Stimulated activated CD4-positive, alpha-beta T cell treated with anti-CD3 and anti-CD28 coated beads, Interleukin-15, amount 100 ng/mL, for 1 hour (primary cell): ENCODE data around the gene MATCAP1.
A peak's percentile ranks its signal among the peaks of the same experiment; 100 is the strongest.

ENCODE experiments used
- DNase-seq, 2 donors: peaks; one replicate each; pipeline ENCODE4 v3.0.0-alpha.2; 2020; ENCODE audit warnings: low read depth in 1 of 2, low spot score in 1 of 2

The MATCAP1 gene

DNA sequence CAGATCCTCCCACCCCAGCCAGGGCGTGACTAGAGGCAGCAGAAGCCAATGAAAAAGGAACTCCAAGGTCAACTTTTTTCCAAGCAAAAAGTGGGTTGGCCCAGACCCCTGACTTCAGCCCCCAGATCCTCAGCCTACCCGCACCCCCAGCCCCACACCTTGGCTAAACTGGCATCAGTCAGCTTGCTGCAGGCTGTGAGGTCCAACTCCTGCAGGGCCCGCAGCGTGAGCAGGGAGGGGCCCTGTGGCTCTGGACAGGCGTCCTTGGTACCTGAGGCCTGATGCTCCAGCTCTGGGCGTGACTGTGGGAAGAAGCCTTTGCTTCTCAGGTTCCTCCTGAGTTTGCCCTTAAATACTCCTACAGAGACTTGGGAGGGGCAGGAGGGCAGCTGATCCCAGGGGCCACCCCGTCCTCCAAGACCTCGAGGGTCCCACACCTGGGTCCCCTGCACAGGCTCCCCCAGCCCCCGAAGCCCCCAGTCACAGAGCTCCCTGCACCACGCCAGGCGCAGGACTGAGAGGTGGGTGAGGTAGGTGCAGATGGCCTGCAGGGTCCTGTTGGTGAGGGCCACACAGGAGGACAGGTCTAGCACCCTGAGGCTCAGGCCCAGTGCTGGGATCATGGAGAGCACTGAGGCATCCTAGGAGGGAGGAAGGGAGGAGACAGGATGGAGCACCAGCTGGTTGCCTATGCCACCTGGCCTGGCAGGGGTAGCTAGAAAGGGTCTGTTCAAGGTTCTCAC lies 24.6 kb upstream of the MATCAP1 start:
- no peak for DNase-seq

DNA sequence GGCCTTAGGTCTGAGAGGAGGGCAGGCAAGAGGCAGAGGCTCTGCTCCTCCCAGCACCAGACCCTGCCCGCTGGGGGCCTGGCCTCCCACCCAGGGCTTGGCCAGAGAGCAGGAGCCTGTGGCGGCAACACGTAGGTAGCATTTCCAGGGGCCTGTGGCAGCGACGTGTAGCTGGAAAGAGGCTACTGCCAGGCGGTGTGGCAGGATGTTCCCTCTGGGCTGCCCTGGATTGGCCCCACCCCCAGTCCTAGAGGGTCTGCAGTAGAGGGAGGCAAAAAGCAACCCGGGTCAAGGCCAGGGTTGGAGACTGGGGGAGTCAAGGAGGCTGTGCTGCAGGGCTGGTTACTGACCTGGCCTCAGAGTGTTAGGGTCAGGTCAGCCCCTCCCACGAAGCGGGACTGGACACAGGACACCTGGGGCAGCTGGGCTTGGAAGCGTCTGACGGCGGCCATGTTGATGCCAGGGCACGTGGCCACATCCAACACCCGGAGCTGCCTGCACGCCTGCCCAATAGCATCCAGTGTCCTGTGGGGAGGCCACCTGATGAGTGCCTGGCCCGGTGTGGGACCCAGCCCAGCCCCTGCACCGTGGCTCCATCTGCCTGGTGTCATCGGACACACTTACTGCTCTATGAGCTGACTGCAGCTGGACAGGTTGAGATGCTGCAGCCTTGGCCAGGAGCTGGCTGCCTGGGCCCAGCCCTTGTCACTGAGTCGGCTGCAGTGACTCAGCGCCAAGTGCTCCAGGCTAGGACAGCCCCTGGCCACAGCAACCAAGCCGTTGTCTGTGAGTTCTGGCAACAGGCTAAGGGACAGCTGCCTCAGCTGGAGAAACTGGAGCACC lies 23.7 kb upstream of the MATCAP1 start:
- DNase-seq, result no peak

DNA sequence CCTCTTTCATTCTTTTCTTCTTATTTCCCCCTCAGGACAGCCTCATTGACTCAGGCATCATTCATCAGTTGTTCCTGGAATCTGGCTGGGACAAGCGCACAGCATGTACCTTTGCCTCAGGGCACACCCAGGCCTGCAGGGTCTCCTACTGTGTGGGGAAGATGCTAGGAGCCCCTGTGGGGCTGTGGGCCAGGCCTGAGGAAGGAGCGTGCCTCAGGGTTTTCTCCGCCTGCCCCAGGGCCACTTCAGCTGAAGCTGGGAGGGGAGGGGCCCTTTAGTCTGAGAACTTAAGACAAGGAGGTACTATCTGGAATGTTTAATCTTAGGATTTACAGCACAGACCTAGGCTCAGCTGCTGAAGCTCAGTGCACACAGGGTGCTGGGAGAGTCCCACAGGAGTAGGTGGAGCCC lies 23.1 kb upstream of the MATCAP1 start:
- DNase-seq, result no peak

DNA sequence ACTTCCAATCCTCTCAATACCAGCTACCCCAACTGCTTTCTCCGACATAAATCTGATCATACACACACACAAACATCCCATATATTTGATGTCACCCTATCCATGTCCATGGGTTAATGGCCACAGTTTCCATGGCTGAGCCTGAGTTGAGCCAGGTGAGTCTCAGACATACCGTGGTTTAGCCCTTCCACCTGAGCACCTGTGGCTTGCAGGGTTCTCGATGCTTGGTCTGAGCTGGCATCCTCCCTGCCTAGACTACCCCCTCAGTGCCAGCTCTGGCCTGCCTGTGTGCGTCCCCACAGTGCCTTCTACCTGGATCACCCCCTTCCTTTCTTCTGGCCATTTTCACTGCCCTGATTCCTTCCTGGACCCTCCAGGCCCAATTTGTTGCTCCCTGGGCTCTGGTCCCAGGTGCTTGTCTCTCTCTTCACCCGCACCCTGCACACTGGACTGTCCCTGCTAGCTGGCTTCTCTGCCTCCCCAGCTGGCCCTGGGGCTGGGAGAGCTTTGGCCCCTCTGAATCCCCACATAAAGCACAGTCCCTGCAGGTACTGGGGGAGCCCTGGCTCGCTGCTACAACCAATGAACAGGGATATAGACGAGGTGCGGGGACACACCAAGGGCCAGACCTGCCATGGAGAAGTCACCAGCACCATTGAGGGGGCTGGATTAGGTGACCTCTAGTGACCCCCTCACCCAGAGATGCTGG lies 22.5 kb upstream of the MATCAP1 start:
- DNase-seq, result no peak

DNA sequence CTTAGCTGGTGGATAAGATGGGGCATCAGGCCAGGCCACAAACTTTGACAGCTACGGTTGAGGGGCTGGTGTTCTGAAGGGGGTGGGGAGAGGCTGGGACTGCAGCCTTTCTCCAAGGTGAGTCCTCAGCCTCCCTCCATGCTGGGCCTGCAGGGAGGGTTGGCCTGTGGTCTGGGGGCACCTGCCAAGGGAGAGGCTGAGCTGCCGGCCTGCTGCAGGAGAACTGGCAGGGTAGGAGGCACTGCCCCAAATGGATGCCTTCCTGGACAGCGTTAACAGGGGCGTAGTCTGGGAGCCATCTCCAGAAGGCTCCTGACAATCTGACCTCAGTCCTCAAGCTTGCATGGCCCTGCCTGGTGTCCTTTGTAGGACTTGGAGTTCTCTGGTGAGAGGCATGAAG lies 20.3 kb upstream of the MATCAP1 start:
- no peak for DNase-seq

DNA sequence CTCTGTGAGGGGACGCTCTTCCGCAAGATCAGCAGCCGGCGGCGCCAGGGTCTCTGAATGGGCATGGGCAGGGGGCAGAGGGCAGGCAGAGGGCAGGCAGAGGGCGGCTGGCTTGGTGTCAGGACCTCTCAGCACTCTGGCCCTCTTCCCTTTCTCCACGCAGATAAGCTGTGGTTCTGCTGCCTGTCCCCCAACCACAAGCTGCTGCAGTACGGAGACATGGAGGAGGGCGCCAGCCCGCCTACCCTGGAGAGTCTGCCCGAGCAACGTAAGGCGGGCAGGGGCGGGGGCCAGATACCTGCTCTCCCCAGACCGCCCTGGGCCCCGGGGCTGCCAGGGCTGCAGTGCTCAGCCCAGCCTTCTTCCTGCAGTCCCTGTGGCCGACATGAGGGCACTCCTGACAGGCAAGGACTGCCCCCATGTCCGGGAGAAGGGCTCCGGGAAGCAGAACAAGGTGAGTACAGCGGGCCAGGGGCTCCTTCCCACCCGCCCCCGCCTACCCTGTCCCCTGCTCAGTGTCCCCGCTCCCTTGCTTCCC lies 19.3 kb upstream of the MATCAP1 start:
- DNase-seq, result no peak

DNA sequence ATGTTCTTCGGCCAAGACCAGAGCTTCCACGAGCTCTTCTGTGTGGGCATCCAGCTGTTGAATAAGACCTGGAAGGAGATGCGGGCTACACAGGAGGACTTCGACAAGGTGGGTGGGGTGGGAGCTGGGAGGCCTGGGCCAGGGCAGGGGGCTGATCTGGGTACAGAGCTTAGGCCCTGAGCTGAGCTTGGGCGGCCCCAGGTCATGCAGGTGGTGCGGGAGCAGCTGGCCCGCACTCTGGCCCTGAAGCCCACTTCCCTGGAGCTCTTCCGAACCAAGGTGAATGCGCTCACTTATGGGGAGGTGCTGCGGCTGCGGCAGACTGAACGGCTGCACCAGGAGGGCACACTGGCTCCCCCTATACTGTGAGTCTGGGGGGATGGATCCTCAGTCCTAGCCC lies 18.7 kb upstream of the MATCAP1 start:
- DNase-seq, result no peak

DNA sequence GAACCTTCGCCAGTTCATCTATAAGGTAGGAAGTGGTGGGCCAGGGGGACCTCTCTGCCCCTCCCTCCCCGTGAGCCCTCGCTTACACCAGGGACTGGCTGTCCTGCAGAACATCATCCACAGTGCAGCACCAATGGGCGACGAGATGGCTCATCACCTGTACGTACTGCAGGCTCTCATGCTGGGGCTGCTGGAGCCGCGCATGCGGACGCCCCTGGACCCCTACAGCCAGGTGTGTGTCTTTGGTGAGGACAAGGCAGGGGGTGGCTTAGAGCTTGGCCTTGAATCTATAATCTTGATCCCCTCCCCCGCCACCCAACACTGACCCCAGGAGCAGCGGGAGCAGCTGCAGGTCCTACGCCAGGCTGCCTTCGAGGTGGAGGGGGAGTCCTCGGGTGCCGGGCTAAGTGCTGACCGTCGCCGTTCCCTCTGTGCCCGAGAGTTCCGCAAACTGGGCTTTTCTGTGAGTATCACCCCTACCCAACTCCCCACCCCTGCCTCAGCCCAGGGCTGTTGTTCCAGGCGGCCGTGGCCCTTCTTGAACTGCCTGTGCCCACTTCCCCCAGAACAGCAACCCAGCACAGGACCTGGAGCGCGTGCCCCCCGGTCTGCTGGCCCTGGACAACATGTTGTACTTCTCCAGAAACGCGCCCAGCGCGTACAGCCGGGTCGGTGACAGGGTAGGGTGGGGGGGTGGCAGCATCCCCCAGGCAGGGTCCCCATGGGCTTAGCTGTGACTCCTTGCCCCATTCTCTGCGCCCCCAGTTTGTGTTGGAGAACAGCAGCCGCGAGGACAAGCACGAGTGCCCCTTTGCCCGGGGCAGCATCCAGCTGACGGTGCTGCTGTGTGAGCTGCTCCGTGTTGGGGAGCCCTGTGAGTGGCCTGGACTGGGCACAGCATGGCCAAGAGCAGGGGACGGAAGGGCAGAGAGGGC lies 17.9 kb upstream of the MATCAP1 start:
- no peak for DNase-seq

DNA sequence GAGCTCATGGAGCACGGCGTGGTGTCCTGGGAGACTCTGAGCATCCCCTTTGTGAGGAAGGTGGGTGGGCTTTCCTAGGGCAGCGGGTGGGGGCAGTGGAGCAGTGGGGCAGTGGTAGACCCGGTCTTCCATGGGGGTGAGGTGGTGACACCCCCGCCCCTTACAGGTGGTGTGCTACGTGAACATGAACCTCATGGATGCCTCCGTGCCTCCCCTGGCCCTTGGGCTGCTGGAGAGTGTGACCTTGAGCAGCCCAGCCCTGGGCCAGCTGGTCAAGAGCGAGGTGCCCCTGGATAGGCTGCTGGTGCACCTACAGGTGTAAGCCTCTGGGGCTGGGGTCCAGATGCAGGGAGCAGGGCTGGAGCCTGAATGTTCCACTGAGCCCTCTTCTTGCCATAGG lies 16.7 kb upstream of the MATCAP1 start:
- no peak for DNase-seq

DNA sequence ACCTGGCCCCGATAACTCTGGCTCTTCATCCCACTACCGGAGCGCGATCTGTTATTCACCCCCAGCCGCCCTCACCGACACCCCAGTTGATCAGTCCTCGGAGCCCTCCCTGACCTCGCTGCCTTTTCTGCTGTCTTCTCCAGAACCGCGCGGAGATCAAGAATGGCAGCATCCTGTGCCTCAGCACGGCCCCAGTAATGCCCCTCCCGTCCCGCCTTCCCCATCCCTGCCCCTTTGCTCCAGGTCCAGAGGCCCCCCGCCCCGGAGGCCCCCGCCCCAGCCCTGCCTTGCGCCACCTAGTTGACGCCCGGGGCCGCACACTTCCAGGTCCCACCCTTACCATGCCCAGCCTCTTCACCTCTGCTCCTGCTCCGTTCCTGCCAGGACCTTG lies 16.0 kb upstream of the MATCAP1 start:
- no peak for DNase-seq

DNA sequence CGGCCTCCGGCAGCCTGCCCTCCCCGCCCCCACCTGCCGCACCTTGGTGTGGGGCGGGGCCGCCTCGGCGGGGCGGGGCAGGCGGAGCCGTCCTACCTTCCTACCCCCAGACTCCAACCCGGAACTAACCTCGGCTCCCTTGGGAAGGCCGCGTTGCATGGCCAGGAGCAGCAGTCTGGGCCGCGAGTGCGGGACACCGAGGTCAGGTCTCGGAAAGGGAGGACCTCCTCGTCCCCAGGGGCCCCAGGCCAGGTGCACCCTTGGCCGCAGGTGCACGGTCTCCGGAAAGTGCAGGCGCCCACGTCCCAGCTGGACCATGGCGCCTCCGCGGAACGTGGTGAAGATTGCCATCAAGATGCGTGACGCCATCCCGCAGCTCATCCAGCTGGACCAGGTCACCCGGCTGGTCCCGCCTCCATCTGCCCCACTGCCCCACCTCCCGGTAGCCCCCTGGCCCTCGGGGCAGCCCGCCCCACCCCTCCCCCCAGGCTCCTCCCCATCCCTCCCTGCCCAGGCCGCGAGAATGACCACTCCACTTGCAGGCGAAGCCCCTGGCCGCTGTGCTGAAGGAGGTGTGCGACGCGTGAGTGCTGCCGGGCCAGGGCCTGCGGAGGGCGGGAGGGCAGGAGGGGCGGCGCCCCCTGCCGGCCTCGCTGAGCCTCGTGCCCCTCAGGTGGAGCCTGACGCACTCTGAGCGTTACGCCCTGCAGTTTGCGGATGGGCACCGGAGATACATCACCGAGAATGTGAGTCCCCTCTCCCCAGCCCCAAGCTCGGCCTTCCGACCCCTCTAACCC lies 15.4 kb upstream of the MATCAP1 start, which contains the start of gene ELMO3:
Gene ELMO3 (plus strand): TSS at position 121 of the 797 bp plus-strand sequence. CDS start 196 bp downstream, at position 317.
- no peak for DNase-seq

DNA sequence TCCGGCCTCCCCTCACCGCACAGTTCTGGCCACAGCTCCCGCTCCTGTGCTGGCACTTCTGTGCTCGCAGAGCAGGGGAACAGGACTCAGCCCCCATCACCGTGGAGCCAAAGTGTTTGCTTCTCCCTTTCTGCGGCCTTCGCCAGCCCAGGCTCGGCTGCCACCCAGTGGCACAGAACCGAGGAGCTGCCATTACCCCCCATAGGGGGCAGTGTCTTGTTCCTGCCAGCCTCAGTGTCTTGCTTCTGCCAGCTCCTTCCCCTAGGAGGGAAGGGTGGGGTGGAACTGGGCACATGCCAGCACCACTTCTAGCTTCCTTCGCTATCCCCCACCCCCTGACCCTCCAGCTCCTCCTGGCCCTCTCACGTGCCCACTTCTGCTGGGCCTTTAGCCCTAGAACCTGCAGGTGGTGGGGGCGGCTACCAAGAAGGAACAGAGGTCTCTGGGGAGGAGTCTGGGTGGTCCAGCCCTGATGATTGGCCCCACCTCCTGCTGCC lies 14.5 kb upstream of the MATCAP1 start:
- DNase-seq, result no peak

DNA sequence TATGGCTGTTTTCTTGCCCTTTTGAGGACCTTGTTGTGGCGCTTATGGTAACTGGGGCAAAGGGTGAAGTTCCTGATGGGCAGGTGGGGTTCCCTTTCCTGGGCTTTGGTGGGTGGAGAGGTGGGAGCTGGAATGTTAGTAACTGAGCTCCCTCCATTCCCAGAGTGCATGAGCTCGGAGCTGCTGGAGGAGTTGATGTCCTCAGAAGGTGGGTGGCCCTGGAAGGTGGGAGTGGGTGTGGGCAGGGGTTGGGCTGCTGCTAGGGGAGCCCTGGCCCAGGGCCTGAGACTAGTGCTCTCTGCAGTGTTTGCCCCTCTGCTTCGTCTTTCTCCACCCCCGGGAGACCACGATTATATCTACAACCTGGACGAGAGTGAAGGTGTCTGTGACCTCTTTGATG lies 13.9 kb upstream of the MATCAP1 start:
- no peak for DNase-seq

DNA sequence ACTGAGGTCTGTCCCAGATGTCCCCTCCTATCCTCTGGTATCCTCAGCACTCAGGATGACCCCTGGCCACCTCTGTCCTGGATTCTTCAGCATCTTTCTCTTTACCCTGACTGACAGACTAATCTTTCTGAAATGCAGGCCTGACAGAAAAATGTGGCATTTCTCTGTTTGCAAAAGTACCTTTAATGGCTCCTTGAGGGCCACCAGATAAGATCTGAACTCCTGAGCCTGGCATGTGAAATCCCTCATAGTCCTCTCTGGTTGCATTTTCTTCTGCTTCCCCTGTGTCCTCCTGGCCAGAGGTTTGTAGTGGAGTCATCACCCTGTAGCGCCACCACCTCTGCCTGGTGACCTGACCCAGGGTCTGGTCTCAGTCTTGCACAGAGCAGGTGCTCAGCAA lies 13.1 kb upstream of the MATCAP1 start:
- DNase-seq, result no peak

DNA sequence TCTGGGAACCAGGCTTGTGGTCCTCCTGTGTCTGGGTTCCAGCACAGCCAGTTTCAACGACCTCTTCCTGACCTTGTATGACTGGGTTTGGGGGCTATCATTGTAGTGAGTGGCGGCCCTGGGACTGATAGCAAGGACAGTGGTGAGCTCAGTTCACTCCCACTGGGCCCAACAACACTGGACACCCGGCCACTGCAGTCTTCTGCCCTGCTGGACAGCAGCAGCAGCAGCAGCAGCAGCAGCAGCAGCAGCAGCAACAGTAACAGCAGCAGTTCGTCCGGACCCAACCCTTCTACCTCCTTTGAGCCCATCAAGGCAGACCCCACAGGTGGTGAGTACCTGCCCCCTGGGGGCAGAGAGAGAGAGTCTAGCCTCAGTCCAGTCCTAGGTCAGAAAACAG lies 11.9 kb upstream of the MATCAP1 start:
- no peak for DNase-seq

DNA sequence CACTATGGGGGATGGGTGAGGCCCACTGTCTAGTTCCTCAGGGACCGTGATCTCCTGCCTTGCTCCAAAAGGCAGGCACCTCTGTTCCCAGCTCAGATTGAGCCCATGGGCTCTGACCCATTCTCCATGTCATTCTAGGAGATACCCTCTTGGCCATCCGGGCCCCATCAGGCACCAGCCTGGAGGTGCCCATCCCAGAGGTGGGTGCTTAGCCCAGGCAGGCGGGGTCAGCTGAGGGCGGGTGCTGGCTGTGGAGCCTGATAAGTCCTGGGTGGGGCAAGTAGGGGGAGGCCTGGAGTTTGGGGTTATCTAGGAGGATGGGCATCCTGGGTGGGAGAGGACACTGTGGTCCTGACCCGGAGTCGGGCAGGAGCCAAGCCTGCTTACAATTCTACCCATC lies 10.5 kb upstream of the MATCAP1 start:
- no peak for DNase-seq

DNA sequence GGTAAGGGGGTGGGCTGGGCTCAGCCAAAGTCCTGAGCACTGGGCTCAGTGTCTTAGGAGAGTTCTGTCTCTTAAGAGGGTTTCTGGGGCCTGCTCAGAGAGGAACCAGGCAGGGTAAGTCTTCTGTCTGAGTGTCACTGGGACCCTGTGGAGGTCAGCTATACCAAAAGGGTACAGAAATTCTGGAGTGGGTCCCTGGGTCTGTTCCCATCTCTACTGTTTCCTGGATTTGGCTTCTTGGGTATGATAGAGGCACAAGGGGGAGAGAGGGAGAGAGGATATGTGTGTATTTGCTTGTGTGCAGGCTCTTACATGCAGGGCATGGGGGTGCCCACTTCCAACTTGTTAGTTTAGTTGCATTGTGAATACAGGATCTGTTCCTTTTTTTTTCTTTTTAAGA lies 9.8 kb upstream of the MATCAP1 start:
- no peak for DNase-seq

DNA sequence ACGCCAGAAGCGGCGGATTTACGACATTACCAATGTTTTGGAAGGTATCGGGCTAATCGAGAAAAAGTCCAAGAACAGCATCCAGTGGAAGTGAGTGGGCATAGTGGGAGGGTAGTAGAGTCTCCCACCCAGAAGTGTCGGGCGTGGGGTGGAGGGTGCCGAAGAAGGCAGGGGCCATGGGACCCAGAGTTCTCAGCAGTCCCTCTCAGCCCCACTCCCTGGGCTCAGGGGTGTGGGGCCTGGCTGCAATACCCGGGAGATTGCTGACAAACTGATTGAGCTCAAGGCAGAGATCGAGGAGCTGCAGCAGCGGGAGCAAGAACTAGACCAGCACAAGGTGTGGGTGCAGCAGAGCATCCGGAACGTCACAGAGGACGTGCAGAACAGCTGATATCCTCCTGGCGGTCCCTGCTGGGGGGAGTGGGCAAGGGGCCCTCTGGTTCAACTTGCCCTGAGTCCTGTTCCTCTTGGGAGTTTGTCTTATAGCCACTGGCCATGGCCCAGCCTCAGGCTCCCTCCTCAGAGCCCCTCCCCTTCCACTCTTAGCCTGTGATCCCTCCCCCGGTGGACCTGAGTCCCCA lies 9.1 kb upstream of the MATCAP1 start:
- no peak for DNase-seq

DNA sequence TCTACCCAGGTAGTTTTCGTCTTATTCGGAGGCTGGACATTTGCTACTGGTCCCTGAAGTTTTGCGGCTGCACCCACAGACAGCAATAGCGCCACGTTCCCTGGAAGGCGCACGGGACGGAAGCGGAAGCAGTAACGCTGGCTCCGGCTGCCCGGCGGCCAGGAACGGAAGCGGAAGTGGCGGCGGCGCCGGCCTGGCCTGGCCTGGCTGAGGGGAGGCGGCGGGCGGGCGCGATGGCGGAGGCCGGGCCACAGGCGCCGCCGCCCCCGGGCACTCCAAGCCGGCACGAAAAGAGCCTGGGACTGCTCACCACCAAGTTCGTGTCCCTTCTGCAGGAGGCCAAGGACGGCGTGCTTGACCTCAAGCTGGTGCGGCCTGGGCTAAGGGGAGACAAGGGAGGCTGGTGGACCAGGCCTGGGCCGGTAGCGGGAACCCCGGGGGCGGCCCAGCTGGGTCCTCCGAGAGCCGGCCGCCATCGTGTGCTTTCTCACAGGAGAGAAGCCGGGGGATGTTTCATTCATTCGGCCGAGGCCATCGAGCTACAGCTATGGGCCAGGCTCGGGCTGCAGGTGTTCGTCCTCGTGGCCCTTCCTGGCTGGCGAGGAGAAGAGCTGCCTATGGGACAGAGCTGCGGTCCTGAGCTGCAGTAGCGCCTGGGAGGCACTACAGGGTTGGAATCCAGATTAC lies 8.4 kb upstream of the MATCAP1 start, which contains the start of gene E2F4:
Gene E2F4 (plus strand): TSS at position 161 of the 687 bp plus-strand sequence. CDS start 73 bp downstream, at position 234.
- DNase-seq, result peak; percentile 71 to 80
